HFFc6 (cell line): ENCODE measurements around the gene COMMD9. TPM values are rescaled to one million over a fixed set of nuclear protein-coding genes. Genes with fewer than 3 reads are reported as not detected.

Experiments
- DNase-seq: peaks from one replicate; pipeline ENCODE4 v3.0.0-alpha.2; 2018
- H3K27ac Mint-ChIP-seq: 2 replicates; pipeline ENCODE4 v1.8.0; 2020; ENCODE audit warnings: mild to moderate bottlenecking, mixed read lengths
- H3K27me3 Mint-ChIP-seq: 2 replicates; pipeline ENCODE4 v1.8.0; 2021; ENCODE audit warnings: mild to moderate bottlenecking, moderate library complexity, mixed read lengths; ENCODE audit not compliant: insufficient read depth
- H3K36me3 Mint-ChIP-seq: 2 replicates; pipeline ENCODE4 v1.8.0; 2021; ENCODE audit warnings: low read depth, mixed read lengths
- H3K4me1 Mint-ChIP-seq: 2 replicates; pipeline ENCODE4 v1.8.0; 2020; ENCODE audit warnings: low read depth, mixed read lengths
- H3K4me3 Mint-ChIP-seq: 2 replicates; pipeline ENCODE4 v1.8.0; 2020; ENCODE audit warnings: mild to moderate bottlenecking, moderate library complexity, mixed read lengths
- H3K9me3 Mint-ChIP-seq: 2 replicates; pipeline ENCODE4 v1.8.0; 2020; ENCODE audit warnings: mild to moderate bottlenecking, mixed read lengths
- total RNA-seq, 6 experiments: library from RNA; stranded (reverse); fragmentation: NEBNext Ultra II Directional; extraction: Animal tissue kit (Norgen Biotek cat#: 25700); gene quantifications; 2 replicates in 1 of 6; 3 replicates in 5 of 6; pipeline ENCODE4 v1.2.3, GENCODE V29; 2021
- TF ChIP-seq, protein P1 (sequence below): fragments of 200-600 bp; sonication (generic); IDR thresholded peaks from 2 replicates; pipeline ENCODE4 v1.5.0; 2021; ENCODE audit warnings: antibody characterized with exemption, mild to moderate bottlenecking

Gene COMMD9
- total RNA-seq, 6 experiments from 2014 or later = 75.4 to 88.9 (median 81.7) TPM

GRCh38 chr11:36222831-36223635, 66.2 kb downstream of the COMMD9 start:
- no peak overlapping the region for H3K27ac Mint-ChIP-seq

More at GRCh38 chr11:36222831-36223635, 66.2 kb downstream of the COMMD9 start:
- Mint-ChIP-seq H3K4me3 (no peak overlapping the region), H3K27me3 (no peaks in the 10 kb centered on the region), H3K4me1 (no peaks in the 10 kb centered on the region), H3K36me3 (peaks cover 14% of the 10 kb centered on the region; the same call in 1 of the 2 replicates), H3K9me3 (peaks cover 16% of the 10 kb centered on the region)
- no peak for DNase-seq
- TF ChIP-seq, protein P1, sequence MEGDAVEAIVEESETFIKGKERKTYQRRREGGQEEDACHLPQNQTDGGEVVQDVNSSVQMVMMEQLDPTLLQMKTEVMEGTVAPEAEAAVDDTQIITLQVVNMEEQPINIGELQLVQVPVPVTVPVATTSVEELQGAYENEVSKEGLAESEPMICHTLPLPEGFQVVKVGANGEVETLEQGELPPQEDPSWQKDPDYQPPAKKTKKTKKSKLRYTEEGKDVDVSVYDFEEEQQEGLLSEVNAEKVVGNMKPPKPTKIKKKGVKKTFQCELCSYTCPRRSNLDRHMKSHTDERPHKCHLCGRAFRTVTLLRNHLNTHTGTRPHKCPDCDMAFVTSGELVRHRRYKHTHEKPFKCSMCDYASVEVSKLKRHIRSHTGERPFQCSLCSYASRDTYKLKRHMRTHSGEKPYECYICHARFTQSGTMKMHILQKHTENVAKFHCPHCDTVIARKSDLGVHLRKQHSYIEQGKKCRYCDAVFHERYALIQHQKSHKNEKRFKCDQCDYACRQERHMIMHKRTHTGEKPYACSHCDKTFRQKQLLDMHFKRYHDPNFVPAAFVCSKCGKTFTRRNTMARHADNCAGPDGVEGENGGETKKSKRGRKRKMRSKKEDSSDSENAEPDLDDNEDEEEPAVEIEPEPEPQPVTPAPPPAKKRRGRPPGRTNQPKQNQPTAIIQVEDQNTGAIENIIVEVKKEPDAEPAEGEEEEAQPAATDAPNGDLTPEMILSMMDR = no peak

Other genes with a start within 250 kb of the COMMD9 start
- gene PRR5L, start 6.9 kb upstream of the COMMD9 start, total RNA-seq = 10 to 100 TPM; 19.9 to 27.5 (median 24.9) TPM
- gene TRAF6, start 220.8 kb upstream of the COMMD9 start, total RNA-seq = 1 to 10 TPM; 7.9 to 9.5 (median 8.3) TPM